K562 treated with DMSO at 1 percent for 24 hours (cell line): ENCODE results near the gene KRT32. TPM values are rescaled to one million over a fixed set of nuclear protein-coding genes. Genes with fewer than 3 reads are reported as not detected.

Experiments used
- total RNA-seq: library from RNA; unstranded; fragments of 300-600 nt; gene quantifications from 2 replicates; pipeline ENCODE4 v1.2.3, GENCODE V29; 2022; ENCODE audit warnings: low read depth; ENCODE audit not compliant: insufficient read depth

KRT32 gene
- not detected in 2 replicates for total RNA-seq

GRCh38 chr17:41466988-41467387 lies at the start of gene KRT32:
Gene KRT32, minus strand, starts transcription at chr17:41467386. Its CDS starts 61 bp downstream, at chr17:41467325.

GRCh38 chr17:41505007-41505808 lies 38.0 kb upstream of the KRT32 start, which contains the start of gene KRT13:
Gene KRT13, minus strand, starts transcription at chr17:41505612. Its CDS starts 62 bp downstream, at chr17:41505550.

DNA sequence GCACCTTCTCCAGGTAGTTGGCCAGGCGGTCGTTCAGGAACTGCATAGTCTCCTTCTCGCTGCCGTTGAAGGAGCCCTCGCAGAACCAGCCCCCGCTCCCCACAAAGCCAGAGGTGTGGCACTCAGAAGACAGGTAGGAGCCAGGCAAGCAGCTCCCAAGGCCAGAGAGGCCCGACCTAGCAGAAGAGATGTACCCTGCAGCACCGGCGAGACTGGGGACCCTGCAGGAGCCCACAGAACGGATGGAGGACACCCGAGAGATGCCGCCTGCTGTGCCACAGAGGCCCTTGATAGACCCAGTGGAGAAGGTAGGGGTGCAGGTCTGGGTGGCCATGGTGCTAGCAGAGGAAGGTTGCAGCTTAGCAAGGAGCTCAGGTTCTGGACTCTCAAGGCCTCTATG lies 22.3 kb upstream of the KRT32 start, which contains the start of gene KRT36:
Gene KRT36 (minus strand): TSS at position 380 of the 400 bp plus-strand sequence. CDS start 46 bp downstream, at position 334.

DNA sequence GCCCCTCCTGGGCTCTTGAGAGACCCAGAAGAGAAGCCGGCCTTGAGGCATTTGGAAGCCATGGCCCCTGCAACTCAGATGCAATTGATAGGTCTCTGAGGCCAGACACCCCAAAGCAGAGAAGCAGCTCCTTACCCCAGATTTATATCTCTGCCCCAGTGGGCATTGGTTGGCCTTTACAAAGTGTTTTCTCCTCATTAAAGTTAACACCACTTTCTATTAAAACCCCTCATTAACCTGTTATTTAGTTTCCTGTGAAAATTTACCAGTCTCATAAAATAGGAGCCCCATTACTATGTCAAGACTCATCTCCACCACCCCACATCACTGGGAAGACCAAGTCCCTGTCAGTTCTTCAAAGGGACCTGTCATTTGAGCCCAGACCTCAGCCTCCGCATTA lies 13.8 kb upstream of the KRT32 start, which contains the start of gene KRT35:
Gene KRT35 (minus strand): TSS at position 116 of the 400 bp plus-strand sequence. CDS start 54 bp downstream, at position 62.

GRCh38 chr17:41440531-41441033 lies 26.6 kb downstream of the KRT32 start, which contains the start of gene KRT38:
Gene KRT38, minus strand, starts transcription at chr17:41440983. Its CDS starts 62 bp downstream, at chr17:41440921.

DNA sequence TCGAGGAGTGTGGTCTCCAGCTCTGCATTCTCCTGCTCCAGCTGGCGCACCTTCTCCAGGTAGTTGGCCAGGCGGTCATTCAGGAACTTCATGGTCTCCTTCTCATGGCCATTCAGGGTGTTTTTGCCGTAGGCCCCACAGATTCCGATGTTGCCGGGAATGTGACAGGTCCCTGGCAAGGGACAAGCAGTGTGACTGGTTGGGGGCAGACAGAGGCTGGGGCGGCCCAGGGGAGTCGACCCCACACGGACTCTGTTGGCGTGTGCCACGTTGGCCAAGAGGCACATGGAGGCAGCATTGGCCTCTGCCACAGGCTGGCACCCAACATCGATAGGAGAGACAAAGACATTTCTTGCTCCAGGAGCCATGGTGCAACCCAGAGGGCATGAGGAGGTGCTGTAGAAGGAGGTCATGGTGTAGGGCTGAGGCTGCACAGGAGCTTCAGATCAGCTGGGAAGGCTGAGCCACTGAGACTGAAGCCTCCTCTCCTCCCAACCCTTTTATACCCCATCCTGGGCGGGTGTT lies 43.0 kb downstream of the KRT32 start, which contains the start of gene KRT37:
Gene KRT37 (minus strand): TSS at position 475 of the 525 bp plus-strand sequence. CDS start 62 bp downstream, at position 413.

Other genes starting within 250 kb of the KRT32 start
- not detected in 2 replicates for gene KRTAP9-2, start 240.7 kb downstream of the KRT32 start, total RNA-seq
- not detected in 2 replicates for gene KRTAP9-3, start 234.9 kb downstream of the KRT32 start, total RNA-seq
- gene KRTAP9-8, start 229.4 kb downstream of the KRT32 start, total RNA-seq, result not detected in 2 replicates
- not detected in 2 replicates for gene KRTAP9-4, start 217.7 kb downstream of the KRT32 start, total RNA-seq
- gene KRTAP9-9, start 212.0 kb downstream of the KRT32 start, total RNA-seq, result not detected in 2 replicates
- not detected in 2 replicates for gene KRTAP9-6, start 202.0 kb downstream of the KRT32 start, total RNA-seq
- not detected in 2 replicates for gene KRTAP9-7, start 191.7 kb downstream of the KRT32 start, total RNA-seq
- not detected in 2 replicates for gene KRTAP29-1, start 164.5 kb downstream of the KRT32 start, total RNA-seq
- not detected in 2 replicates for gene KRTAP16-1, start 158.1 kb downstream of the KRT32 start, total RNA-seq
- not detected in 2 replicates for gene KRTAP17-1, start 151.7 kb downstream of the KRT32 start, total RNA-seq
- not detected in 2 replicates for gene KRT33A, start 116.6 kb downstream of the KRT32 start, total RNA-seq
- not detected in 2 replicates for gene KRT33B, start 97.6 kb downstream of the KRT32 start, total RNA-seq
- not detected in 2 replicates for gene KRT34, start 85.1 kb downstream of the KRT32 start, total RNA-seq
- gene KRT31, start 69.8 kb downstream of the KRT32 start, total RNA-seq, result not detected in 2 replicates
- gene KRT37, start 42.8 kb downstream of the KRT32 start, total RNA-seq, result not detected in 2 replicates
- gene KRT38, start 26.4 kb downstream of the KRT32 start, total RNA-seq, result not detected in 2 replicates
- gene KRT35, start 13.8 kb upstream of the KRT32 start, total RNA-seq, result not detected in 2 replicates
- gene KRT36, start 22.5 kb upstream of the KRT32 start, total RNA-seq, result not detected in 2 replicates
- gene KRT13, start 38.2 kb upstream of the KRT32 start, total RNA-seq, result not detected in 2 replicates
- 0.42 and 0.88 TPM in 2 replicates for gene KRT15, start 51.5 kb upstream of the KRT32 start, total RNA-seq
- 202 and 214 TPM in 2 replicates for gene KRT19, start 60.9 kb upstream of the KRT32 start, total RNA-seq
- gene KRT9, start 104.7 kb upstream of the KRT32 start, total RNA-seq, result not detected in 2 replicates
- not detected in 2 replicates for gene KRT14, start 119.5 kb upstream of the KRT32 start, total RNA-seq
- gene KRT16, start 145.4 kb upstream of the KRT32 start, total RNA-seq, result not detected in 2 replicates
- 0.45 TPM in 1 of 2 replicates, not detected in the other for gene KRT17, start 157.2 kb upstream of the KRT32 start, total RNA-seq
- 1,198 and 1,276 TPM in 2 replicates for gene EIF1, start 221.5 kb upstream of the KRT32 start, total RNA-seq
- not detected in 2 replicates for gene GAST, start 244.9 kb upstream of the KRT32 start, total RNA-seq